H1 (cell line): Measurements from ENCODE around the gene CROT. TPM values are rescaled to one million over a fixed set of nuclear protein-coding genes. Genes with fewer than 3 reads are reported as not detected.
A peak's percentile ranks its signal among the peaks of the same experiment; 100 is the strongest.

Experiments used
- CTCF ChIA-PET: fragments of 300-600 bp; sonication (Branson Sonifier 250); formaldehyde crosslinking; loops from one replicate; lab custom pipeline; 2021; ENCODE audit not compliant: partially characterized antibody; lab: Charles Lee
- POLR2A ChIA-PET: fragments of 300-600 bp; sonication (Branson Sonifier 250); formaldehyde crosslinking; loops from one replicate; lab custom pipeline; 2021; ENCODE audit warnings: inconsistent platforms; ENCODE audit not compliant: partially characterized antibody; lab: Charles Lee
- DNase-seq, 2 experiments: peaks; one replicate each; pipeline versions ENCODE4 v3.0.0 to v3.0.0-alpha.2; 2010 to 2022; ENCODE audit warnings: low spot score in 2 of 2, low read depth in 1 of 2, mixed read lengths in 1 of 2
- FAIRE-seq: peaks from 2 replicates; lab custom pipeline; 2011; peaks lifted over from hg19 to GRCh38; lab: Jason Lieb, UNC
- H2AFZ ChIP-seq: 2 replicates; pipeline ENCODE4 v1.8.1; 2012; ENCODE audit warnings: low read length, inconsistent platforms
- H2AK5ac ChIP-seq: 2 replicates; pipeline ENCODE4 v1.6.1; 2013; ENCODE audit warnings: low read depth, low read length
- H2BK120ac ChIP-seq: replicated peaks from 2 replicates; pipeline ENCODE3; 2013; ENCODE audit warnings: low read depth, low read length, inconsistent platforms
- H2BK12ac ChIP-seq: 2 replicates; pipeline ENCODE4 v1.6.1; 2013; ENCODE audit warnings: low read depth, low read length
- H2BK15ac ChIP-seq: 2 replicates; pipeline ENCODE4 v1.6.1; 2013; ENCODE audit warnings: low read length
- H2BK20ac ChIP-seq: 2 replicates; pipeline ENCODE4 v1.6.1; 2013; ENCODE audit warnings: low read length
- H2BK5ac ChIP-seq: 2 replicates; pipeline ENCODE4 v1.6.1; 2013; ENCODE audit warnings: low read depth, low read length
- H3K14ac ChIP-seq: 2 replicates; pipeline ENCODE4 v1.6.1; 2013; ENCODE audit warnings: inconsistent platforms; ENCODE audit not compliant: insufficient read length
- H3K18ac ChIP-seq: 2 replicates; pipeline ENCODE4 v1.6.1; 2013; ENCODE audit warnings: low read length; ENCODE audit errors: extremely low read depth
- H3K23ac ChIP-seq: 2 replicates; pipeline ENCODE4 v1.6.1; 2013; ENCODE audit warnings: inconsistent platforms; ENCODE audit not compliant: insufficient read length
- H3K23me2 ChIP-seq: 2 replicates; pipeline ENCODE4 v1.6.1; 2013; ENCODE audit warnings: low read depth, low read length
- H3K27ac ChIP-seq: 2 replicates; pipeline ENCODE4 v1.6.1; 2011; ENCODE audit warnings: low read depth, low read length, inconsistent platforms
- H3K27me3 ChIP-seq, 4 experiments: replicated peaks in 1 of 4; 1 replicate in 1 of 4; 2 replicates in 3 of 4; pipeline versions ENCODE4 v1.6.1 to v1.8.1; 2011 to 2013; ENCODE audit warnings: low read length in 3 of 4, mild to moderate bottlenecking in 3 of 4, inconsistent platforms in 2 of 4, mixed read lengths in 2 of 4, moderate library complexity in 1 of 4; ENCODE audit not compliant: control insufficient read depth in 3 of 4, insufficient read depth in 3 of 4; ENCODE audit errors: extremely low read depth in 1 of 4
- H3K36me3 ChIP-seq, 4 experiments: 2 replicates each; pipeline versions ENCODE4 v1.6.1 to v1.8.1; 2011 to 2013; ENCODE audit warnings: mild to moderate bottlenecking in 4 of 4, low read length in 3 of 4, moderate library complexity in 2 of 4, control low read depth in 1 of 4, inconsistent platforms in 1 of 4; ENCODE audit not compliant: insufficient read depth in 4 of 4, control insufficient read depth in 2 of 4
- H3K4ac ChIP-seq: replicated peaks from 2 replicates; pipeline ENCODE3; 2013; ENCODE audit warnings: low read length, low read depth, mixed read lengths, inconsistent platforms; ENCODE audit not compliant: insufficient read length
- H3K4me1 ChIP-seq, 4 experiments: replicated peaks in 1 of 4; 1 replicate in 1 of 4; 2 replicates in 3 of 4; pipeline versions ENCODE4 v1.6.1 to v1.8.1; 2011 to 2013; ENCODE audit warnings: low read length in 3 of 4, inconsistent platforms in 2 of 4, mixed read lengths in 1 of 4; ENCODE audit not compliant: insufficient read depth in 4 of 4, control insufficient read depth in 3 of 4
- H3K4me2 ChIP-seq, 2 experiments: 2 replicates each; pipeline versions ENCODE4 v1.6.1 to v1.8.1; 2011 to 2013; ENCODE audit warnings: low read depth in 2 of 2, low read length in 2 of 2, control low read depth in 1 of 2, inconsistent platforms in 1 of 2, mild to moderate bottlenecking in 1 of 2; ENCODE audit not compliant: insufficient read depth in 1 of 2
- H3K4me3 ChIP-seq, 4 experiments: fragments of 200-600, 300-600 bp in 1 of 4; sonication (generic), shearing (Covaris generic), sonication (Bioruptor Twin) in 1 of 4; 2 replicates each; pipeline versions ENCODE4 v1.5.1 to v1.8.1; 2011 to 2016; ENCODE audit warnings: low read length in 4 of 4, low read depth in 3 of 4, control low read depth in 2 of 4, inconsistent platforms in 2 of 4, mild to moderate bottlenecking in 2 of 4, mixed read lengths in 1 of 4, moderate library complexity in 1 of 4; ENCODE audit not compliant: insufficient read depth in 2 of 4; ENCODE audit errors: extremely low read depth in 1 of 4
- H3K56ac ChIP-seq: replicated peaks from 2 replicates; pipeline ENCODE3; 2013; ENCODE audit warnings: low read depth, mild to moderate bottlenecking, mixed read lengths, low read length, inconsistent platforms; ENCODE audit not compliant: insufficient read length
- H3K79me1 ChIP-seq: 2 replicates; pipeline ENCODE4 v1.6.1; 2013; ENCODE audit warnings: low read depth, low read length, control low read depth
- H3K79me2 ChIP-seq, 2 experiments: 2 replicates each; pipeline versions ENCODE4 v1.6.1 to v1.8.1; 2012 to 2013; ENCODE audit warnings: low read length in 2 of 2, mild to moderate bottlenecking in 2 of 2, inconsistent platforms in 1 of 2; ENCODE audit not compliant: insufficient read depth in 2 of 2, control insufficient read depth in 1 of 2
- H3K9ac ChIP-seq, 4 experiments: replicated peaks in 1 of 4; 1 replicate in 1 of 4; 2 replicates in 3 of 4; pipeline versions ENCODE4 v1.6.1 to v1.8.1; 2011 to 2013; ENCODE audit warnings: low read depth in 3 of 4, low read length in 3 of 4, control low read depth in 2 of 4, mild to moderate bottlenecking in 2 of 4, moderate library complexity in 2 of 4, inconsistent platforms in 1 of 4; ENCODE audit errors: extremely low read depth in 1 of 4
- H3K9me3 ChIP-seq, 2 experiments: 2 replicates each; pipeline versions ENCODE4 v1.6.1 to v1.8.1; 2012 to 2013; ENCODE audit warnings: mild to moderate bottlenecking in 2 of 2, moderate library complexity in 2 of 2, control low read depth in 1 of 2, inconsistent platforms in 1 of 2, low read depth in 1 of 2, low read length in 1 of 2, mixed read lengths in 1 of 2; ENCODE audit not compliant: insufficient read depth in 2 of 2
- H4K20me1 ChIP-seq, 2 experiments: replicated peaks in 1 of 2; 2 replicates each; pipeline versions ENCODE3 to v1.8.1; 2011 to 2013; ENCODE audit warnings: inconsistent platforms in 2 of 2, low read length in 2 of 2, mild to moderate bottlenecking in 1 of 2; ENCODE audit not compliant: insufficient read depth in 2 of 2, control insufficient read depth in 1 of 2
- H4K5ac ChIP-seq: 2 replicates; pipeline ENCODE4 v1.6.1; 2013; ENCODE audit warnings: low read length, low read depth, mixed read lengths, inconsistent platforms; ENCODE audit not compliant: insufficient read length
- H4K8ac ChIP-seq: 2 replicates; pipeline ENCODE4 v1.8.0; 2013; ENCODE audit warnings: mild to moderate bottlenecking, moderate library complexity, low read length, inconsistent platforms; ENCODE audit not compliant: insufficient read depth; ENCODE audit errors: extremely low read depth
- H4K91ac ChIP-seq: replicated peaks from 2 replicates; pipeline ENCODE3; 2013; ENCODE audit warnings: low read length, mixed read lengths, inconsistent platforms; ENCODE audit not compliant: insufficient read length
- EGR1 ChIP-seq: IDR thresholded peaks from 2 replicates; pipeline ENCODE4 v1.6.1; 2011; ENCODE audit warnings: low read depth, low read length, borderline replicate concordance
- SUZ12 ChIP-seq: fragments of 200-600 bp; sonication (generic); IDR thresholded peaks from 2 replicates; pipeline ENCODE4 v1.6.1; 2012; ENCODE audit warnings: mild to moderate bottlenecking, inconsistent platforms, low read length, moderate library complexity, mixed read lengths
- WGBS, 2 experiments: shearing (Covaris generic) in 1 of 2; methylation state at CpG; one replicate each; pipeline versions ENCODE4 v1.1.6 to v1.1.7; 2013 to 2015; ENCODE audit warnings: low lambda C conversion rate in 2 of 2, mixed read lengths in 2 of 2, inconsistent platforms in 1 of 2, low coverage in 1 of 2, missing lambda C conversion rate in 1 of 2; ENCODE audit not compliant: insufficient replicate concordance in 2 of 2, insufficient coverage in 1 of 2, insufficient read length in 1 of 2; ENCODE audit errors: extremely low coverage in 1 of 2, missing lambda C conversion rate in 1 of 2; 5-methylcytosine and 5-hydroxymethylcytosine counted together
- polyA plus RNA-seq, 7 experiments: library from polyadenylated mRNA; depleted of rRNA in 3 of 7; stranded (reverse) in 5 of 7; unstranded in 2 of 7; fragments of >200 nt in 5 of 7; fragments of 200-250 nt in 2 of 7; gene quantifications; 1 replicate in 5 of 7; 2 replicates in 1 of 7; 4 replicates in 1 of 7; pipeline versions ENCODE4 v1.2.1 to v1.2.3, GENCODE V29; 2011 to 2013; ENCODE audit warnings: missing spikeins in 2 of 7, mixed read lengths in 2 of 7
- total RNA-seq: library from RNA; stranded (reverse); fragmentation: NEBNext Ultra II Directional; extraction: Animal tissue kit (Norgen Biotek cat#: 25700); gene quantifications from 2 replicates; pipeline ENCODE4 v1.2.1, GENCODE V29; 2021

The CROT gene
- total and polyA plus RNA-seq, 2 of the 8 experiments (the other 6 are each of a cell fraction or from before 2014, with no cell fraction given), result 2.2 to 5.6 TPM

DNA sequence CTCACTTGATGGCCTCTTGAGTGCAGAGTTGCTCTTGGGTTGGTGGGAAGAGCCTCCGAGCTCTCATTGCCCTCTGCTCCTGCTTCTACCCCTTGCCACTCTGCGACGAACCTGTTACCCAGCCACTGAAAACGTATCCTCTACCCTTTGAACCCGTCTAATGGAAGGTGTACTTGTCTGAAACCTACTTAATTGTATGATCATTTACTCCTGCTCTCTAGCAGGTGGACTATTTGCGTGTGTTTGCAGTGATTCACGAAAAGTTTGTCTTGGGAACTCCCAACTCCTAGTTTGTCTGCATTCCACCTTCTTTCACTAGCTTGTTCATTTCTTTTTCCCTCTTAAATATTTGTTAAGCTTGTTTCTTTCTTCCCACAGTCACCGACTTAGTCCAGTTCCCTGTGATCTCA, 503 bp downstream of the CROT start:
- no peak overlapping the region for H3K18ac ChIP-seq
- no peak overlapping the region for H4K5ac ChIP-seq
- H3K23me2 ChIP-seq, result peaks cover 6% of the 10 kb centered on the region
- 0 out of 2 replicates have a peak, but pooled peaks have one; percentile 25 for TF ChIP-seq SUZ12
- TF ChIP-seq EGR1, result no peak
- H3K23ac ChIP-seq, result no peak overlapping the region
- H3K36me3 ChIP-seq, result peaks cover 0 to 19% (median 3%) of the 10 kb centered on the region in 4 experiments; a peak in 3 of 8 replicates
- no peaks in the 10 kb centered on the region for H4K20me1 ChIP-seq
- H2AK5ac ChIP-seq, result no peak overlapping the region
- peak overlapping the region in 3 of 4 experiments; percentile 20 to 38 (median 33); a peak in 4 of 7 replicates for H3K9ac ChIP-seq
- 55% methylated on average over 8 of the region's 8 CpGs; no CpG with 5 or more reads in 1 of the 2 experiments for WGBS, 2 experiments
- ChIA-PET CTCF (interaction anchor here (1.0 to 2.4 kb wide), 3 partner anchors 22 to 82 kb away, joined by 3 to 8 read pairs (median 5); no protein-coding TSS in a partner anchor), POLR2A (no interaction called here)
- peaks cover 0 to 2% (median 0%) of the 10 kb centered on the region in 4 experiments; a peak in 1 of 7 replicates for H3K4me1 ChIP-seq
- peak overlapping the region; percentile 77 to 84 (median 80) for H3K4me3 ChIP-seq
- no peak overlapping the region for H2BK5ac ChIP-seq
- no peak overlapping the region for H3K14ac ChIP-seq
- H3K27ac ChIP-seq, result no peak overlapping the region
- H2BK12ac ChIP-seq, result no peak overlapping the region
- no peak overlapping the region for H4K8ac ChIP-seq
- no peak overlapping the region for H4K91ac ChIP-seq
- H2AFZ ChIP-seq, result peak overlapping the region; percentile 99
- no peak overlapping the region for H2BK15ac ChIP-seq
- no peak for DNase-seq
- peak overlapping the region; percentile 71 to 87 for H3K4me2 ChIP-seq
- no peak overlapping the region for H3K56ac ChIP-seq
- no peak overlapping the region for H2BK20ac ChIP-seq
- H3K9me3 ChIP-seq, result no peaks in the 10 kb centered on the region; a peak in 2 of 4 replicates
- H3K27me3 ChIP-seq, result peaks cover 0 to 5% (median 0%) of the 10 kb centered on the region in 4 experiments; a peak in 2 of 7 replicates
- H3K4ac ChIP-seq, result no peak overlapping the region
- no peak overlapping the region for H2BK120ac ChIP-seq
- FAIRE-seq, result no peak
- H3K79me1 ChIP-seq, result no peaks in the 10 kb centered on the region
- H3K79me2 ChIP-seq, result no peaks in the 10 kb centered on the region
